PC-9 (cell line): ENCODE data around the gene BORCS8. TPM values are rescaled to one million over a fixed set of nuclear protein-coding genes. Genes with fewer than 3 reads are reported as not detected.

Experiments
- BruUV-seq: library from RNA; stranded (reverse); fragments of 400-500 nt; replicated peaks from 2 replicates; lab custom pipeline; 2021; lab: Mats Ljungman, UMichigan
- CTCF ChIA-PET: fragments of 300-600 bp; sonication (Branson Sonifier 250); formaldehyde crosslinking; loops from one replicate; lab custom pipeline; 2022; ENCODE audit warnings: antibody characterized with exemption; lab: Charles Lee
- POLR2A ChIA-PET: fragments of 300-600 bp; sonication (Branson Sonifier 250); formaldehyde crosslinking; loops from one replicate; lab custom pipeline; 2022; ENCODE audit warnings: antibody characterized with exemption; ENCODE audit not compliant: unreplicated experiment; lab: Charles Lee
- DNase-seq, 2 experiments: peaks; one replicate each; pipeline versions ENCODE4 v3.0.0 to v3.0.0-alpha.2; 2015 to 2022; ENCODE audit warnings: mixed read lengths in 1 of 2
- H2AFZ ChIP-seq: fragments of 200-600 bp; sonication (generic); 2 replicates; pipeline ENCODE4 v1.8.1; 2017; ENCODE audit warnings: antibody characterized with exemption
- H3F3A ChIP-seq: fragments of 200-600 bp; sonication (generic); 2 replicates; pipeline ENCODE4 v1.8.1; 2017; ENCODE audit warnings: antibody characterized with exemption, mild to moderate bottlenecking, low read depth; ENCODE audit not compliant: insufficient read depth
- H3K27ac ChIP-seq: fragments of 200-600 bp; sonication (generic); 2 replicates; pipeline ENCODE4 v1.6.1; 2016; ENCODE audit warnings: mixed run types
- H3K27me3 ChIP-seq: fragments of 200-600 bp; sonication (generic); 2 replicates; pipeline ENCODE4 v1.6.1; 2016; ENCODE audit warnings: low read depth, mixed run types; ENCODE audit not compliant: insufficient read depth
- H3K36me3 ChIP-seq: fragments of 200-600 bp; sonication (generic); 2 replicates; pipeline ENCODE4 v1.6.1; 2016; ENCODE audit warnings: low read depth, mixed run types
- H3K4me1 ChIP-seq: fragments of 200-600 bp; sonication (generic); replicated peaks from 2 replicates; pipeline ENCODE4 v1.6.1; 2016; ENCODE audit warnings: mixed run types; ENCODE audit not compliant: insufficient read depth
- H3K4me2 ChIP-seq: fragments of 200-600 bp; sonication (generic); 2 replicates; pipeline ENCODE4 v1.6.1; 2017; ENCODE audit warnings: mixed run types
- H3K4me3 ChIP-seq: fragments of 200-600 bp; sonication (generic); 2 replicates; pipeline ENCODE4 v1.6.1; 2016; ENCODE audit warnings: mixed run types
- H3K79me2 ChIP-seq: fragments of 200-600 bp; sonication (generic); 2 replicates; pipeline ENCODE4 v1.6.1; 2017; ENCODE audit warnings: low read depth, mixed run types
- H3K9me2 ChIP-seq: fragments of 200-600 bp; sonication (generic); 2 replicates; pipeline ENCODE4 v1.8.1; 2017; ENCODE audit warnings: mild to moderate bottlenecking; ENCODE audit not compliant: insufficient read depth
- H3K9me3 ChIP-seq: fragments of 200-600 bp; sonication (generic); 2 replicates; pipeline ENCODE4 v1.8.1; 2016; ENCODE audit warnings: low read depth; ENCODE audit not compliant: insufficient read depth
- H4K20me1 ChIP-seq: fragments of 200-600 bp; sonication (generic); 2 replicates; pipeline ENCODE4 v1.8.1; 2017; ENCODE audit not compliant: insufficient read depth
- EZH2 ChIP-seq: fragments of 200-600 bp; sonication (generic); IDR thresholded peaks from 2 replicates; pipeline ENCODE4 v1.8.0; 2017; ENCODE audit warnings: antibody characterized with exemption, low read depth
- intact Hi-C: fragments of 100-400 bp; cut with micrococcal nuclease; formaldehyde crosslinking; loops from one replicate; pipeline ENCODE4 v1.10.0; 2022; ENCODE audit not compliant: unreplicated experiment
- total RNA-seq: library from RNA; stranded (reverse); gene quantifications from 2 replicates; pipeline ENCODE4 v1.2.3, GENCODE V29; 2021
- TF ChIP-seq, protein P1 (sequence below): fragments of 200-600 bp; sonication (generic); conservative IDR thresholded peaks from 2 replicates; pipeline ENCODE4 v1.6.1; 2017; ENCODE audit warnings: mixed run types, antibody characterized with exemption, mild to moderate bottlenecking, moderate library complexity

Gene BORCS8
- total RNA-seq, 1 experiment from 2014 or later = 23.1 TPM

DNA sequence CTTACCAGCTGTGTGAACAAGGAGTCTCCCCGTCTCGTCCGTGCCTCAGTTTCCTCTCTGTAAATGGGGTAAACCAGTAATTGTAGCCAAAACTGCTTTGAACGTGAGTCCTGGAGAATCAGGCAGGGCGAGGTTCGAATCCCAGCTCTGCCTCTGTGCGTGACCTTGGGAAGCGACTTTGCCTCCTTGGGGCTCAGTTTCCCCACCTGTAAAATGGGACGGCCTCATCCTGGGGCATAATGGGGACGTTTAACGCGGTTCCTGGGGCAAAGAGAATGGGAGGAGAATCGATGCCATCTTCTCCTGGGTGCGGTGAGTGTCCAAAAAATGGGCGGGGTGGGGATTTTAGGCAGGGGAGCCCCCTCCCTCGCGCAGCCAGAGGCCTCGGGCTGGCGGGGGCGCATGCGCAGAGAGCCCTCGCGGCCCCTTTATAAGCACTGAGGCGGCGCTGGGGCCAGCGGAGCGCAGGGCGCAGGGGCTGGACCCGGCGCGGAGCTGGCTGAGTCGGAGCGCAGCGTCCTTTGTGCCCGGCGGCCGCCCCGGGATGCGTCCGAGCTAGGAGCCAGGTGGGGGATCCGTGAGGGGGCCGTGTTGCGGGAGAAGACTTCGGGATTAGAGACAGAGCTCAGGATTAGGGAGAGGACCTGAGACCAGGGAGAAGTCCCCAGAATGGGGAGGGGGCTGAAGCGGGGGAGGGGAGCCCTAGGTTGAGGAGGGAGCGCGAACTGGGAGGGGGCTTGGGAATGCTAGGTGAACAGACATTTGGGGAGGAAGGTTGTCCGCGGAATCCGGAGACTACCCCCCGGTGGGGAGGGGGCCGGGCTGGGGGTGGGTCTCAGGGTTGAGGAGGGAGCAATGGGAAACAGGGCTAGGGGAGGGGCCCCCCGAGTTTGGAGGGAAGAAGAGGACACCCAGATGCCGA lies 19.8 kb upstream of the BORCS8 start, which contains the start of gene NCAN:
NCAN (plus strand) TSS at position 460 of the 922 bp plus-strand sequence. CDS start 4,996 bp downstream, outside the sequence.
- no peak for DNase-seq
- Histone ChIP-seq H3K36me3 (no peaks in the 10 kb centered on the region), H3K79me2 (no peaks in the 10 kb centered on the region), H3K4me3 (no peak within 1 kb of the TSS), H4K20me1 (no peaks in the 10 kb centered on the region; the same call in 1 of the 2 replicates), H3K4me1 (no peaks in the 10 kb centered on the region), H2AFZ (no peak within 1 kb of the TSS), H3K9me2 (no peaks in the 10 kb centered on the region), H3K9me3 (no peaks in the 10 kb centered on the region), H3F3A (no peaks in the 10 kb centered on the region), H3K4me2 (no peak within 1 kb of the TSS), H3K27me3 (peaks cover 38% of the 10 kb centered on the region), H3K27ac (no peak within 1 kb of the TSS)
- TF ChIP-seq, protein P1, sequence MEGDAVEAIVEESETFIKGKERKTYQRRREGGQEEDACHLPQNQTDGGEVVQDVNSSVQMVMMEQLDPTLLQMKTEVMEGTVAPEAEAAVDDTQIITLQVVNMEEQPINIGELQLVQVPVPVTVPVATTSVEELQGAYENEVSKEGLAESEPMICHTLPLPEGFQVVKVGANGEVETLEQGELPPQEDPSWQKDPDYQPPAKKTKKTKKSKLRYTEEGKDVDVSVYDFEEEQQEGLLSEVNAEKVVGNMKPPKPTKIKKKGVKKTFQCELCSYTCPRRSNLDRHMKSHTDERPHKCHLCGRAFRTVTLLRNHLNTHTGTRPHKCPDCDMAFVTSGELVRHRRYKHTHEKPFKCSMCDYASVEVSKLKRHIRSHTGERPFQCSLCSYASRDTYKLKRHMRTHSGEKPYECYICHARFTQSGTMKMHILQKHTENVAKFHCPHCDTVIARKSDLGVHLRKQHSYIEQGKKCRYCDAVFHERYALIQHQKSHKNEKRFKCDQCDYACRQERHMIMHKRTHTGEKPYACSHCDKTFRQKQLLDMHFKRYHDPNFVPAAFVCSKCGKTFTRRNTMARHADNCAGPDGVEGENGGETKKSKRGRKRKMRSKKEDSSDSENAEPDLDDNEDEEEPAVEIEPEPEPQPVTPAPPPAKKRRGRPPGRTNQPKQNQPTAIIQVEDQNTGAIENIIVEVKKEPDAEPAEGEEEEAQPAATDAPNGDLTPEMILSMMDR = no peak
- no peak for TF ChIP-seq EZH2
- intact Hi-C loops = no loop called here
- no TSS peak for BruUV-seq
- ChIA-PET POLR2A (no interaction called here), CTCF (no interaction called here)

GRCh38 chr19:19209372-19209771 lies 17.4 kb upstream of the BORCS8 start:
- no peaks in the 10 kb centered on the region for H3F3A ChIP-seq
- DNase-seq = no peak
- H3K27ac ChIP-seq = no peak overlapping the region
- H3K9me3 ChIP-seq = no peaks in the 10 kb centered on the region
- no peaks in the 10 kb centered on the region for H4K20me1 ChIP-seq
- no peaks in the 10 kb centered on the region for H3K4me1 ChIP-seq
- no TSS peak for BruUV-seq
- CTCF ChIA-PET = no interaction called here
- no peak for TF ChIP-seq EZH2
- TF ChIP-seq, protein P1 = no peak
- no peaks in the 10 kb centered on the region for H3K79me2 ChIP-seq
- peaks cover 35% of the 10 kb centered on the region for H3K27me3 ChIP-seq
- H3K36me3 ChIP-seq = no peaks in the 10 kb centered on the region
- POLR2A ChIA-PET = no interaction called here
- H3K4me3 ChIP-seq = no peak overlapping the region
- H2AFZ ChIP-seq = no peak overlapping the region
- H3K4me2 ChIP-seq = no peak overlapping the region
- no peaks in the 10 kb centered on the region for H3K9me2 ChIP-seq
- intact Hi-C loops = no loop called here

- no peak overlapping the region for H3K4me2 ChIP-seq
- no peak overlapping the region for H3K4me3 ChIP-seq
- peaks cover 2% of the 10 kb centered on the region; the same call in 1 of the 2 replicates for H3K79me2 ChIP-seq
- H3K27me3 ChIP-seq = peaks cover 22% of the 10 kb centered on the region; the same call in 1 of the 2 replicates
- BruUV-seq = no TSS peak
- H3K9me3 ChIP-seq = no peaks in the 10 kb centered on the region
- H3K4me1 ChIP-seq = no peaks in the 10 kb centered on the region
- TF ChIP-seq, protein P1 = no peak
- no peak for TF ChIP-seq EZH2
- no peak overlapping the region for H3K27ac ChIP-seq
- H3K9me2 ChIP-seq = no peaks in the 10 kb centered on the region
- POLR2A ChIA-PET = no interaction called here
- intact Hi-C loops = no loop called here
- no peaks in the 10 kb centered on the region for H3F3A ChIP-seq
- no peaks in the 10 kb centered on the region for H3K36me3 ChIP-seq
- no peak overlapping the region for H2AFZ ChIP-seq
- no peak for DNase-seq
- H4K20me1 ChIP-seq = no peaks in the 10 kb centered on the region
- CTCF ChIA-PET = interaction anchor here (0.6 kb wide), 1 partner anchor 197 kb away, joined by 13 read pairs; the partner anchor contains the start of gene GATAD2A
These were observed 16.0 kb upstream of the BORCS8 start for GRCh38 chr19:19207637-19208572.
